Heart right ventricle (tissue), 16 donors: ENCODE results near the gene PCBP2. TPM values are rescaled to one million over a fixed set of nuclear protein-coding genes. Genes with fewer than 3 reads are reported as not detected.

ENCODE experiments used
- ATAC-seq, 8 donors: fragments of 200-7000 bp; cut with Tn5 transposase; one replicate each; pipeline ENCODE4 v1.9.1; 2020; ENCODE audit warnings: mild to moderate bottlenecking in 8 of 8, moderate library complexity in 8 of 8, moderate number of reproducible peaks in 1 of 8
- DNase-seq, 2 donors: peaks; one replicate each; pipeline ENCODE4 v3.0.0-alpha.2; 2020
- H3K27ac ChIP-seq, 10 donors: fragments of 200-600 bp; sonication (generic) in 2 of 10; one replicate each; pipeline versions ENCODE4 v1.5.0 to v1.8.0; 2020 to 2022; ENCODE audit warnings: mild to moderate bottlenecking in 3 of 10
- H3K27me3 ChIP-seq, 7 donors: fragments of 200-600 bp; one replicate each; pipeline ENCODE4 v1.8.0; 2021 to 2022; ENCODE audit warnings: mild to moderate bottlenecking in 2 of 7
- H3K36me3 ChIP-seq, 9 donors: fragments of 200-600 bp; sonication (generic) in 1 of 9; one replicate each; pipeline versions ENCODE4 v1.5.0 to v1.8.0; 2020 to 2022; ENCODE audit warnings: mild to moderate bottlenecking in 2 of 9
- H3K4me1 ChIP-seq, 9 donors: fragments of 200-600 bp; sonication (generic) in 1 of 9; one replicate each; pipeline versions ENCODE4 v1.5.0 to v1.8.0; 2020 to 2022; ENCODE audit warnings: mild to moderate bottlenecking in 4 of 9
- H3K4me3 ChIP-seq, 10 donors: fragments of 200-600 bp; sonication (generic) in 2 of 10; one replicate each; pipeline versions ENCODE4 v1.5.0 to v1.8.0; 2020 to 2022; ENCODE audit warnings: mild to moderate bottlenecking in 7 of 10, moderate library complexity in 2 of 10
- H3K9me3 ChIP-seq, 11 donors: fragments of 200-600 bp in 10 of 11; sonication (generic) in 2 of 11; one replicate each; pipeline versions ENCODE4 v1.5.0 to v1.8.0; 2013 to 2022; ENCODE audit warnings: mild to moderate bottlenecking in 2 of 11, control low read depth in 1 of 11, moderate library complexity in 1 of 11
- WGBS, 2 donors: extraction: QIAGEN DNeasy Blood & Tissue Kit; methylation state at CpG; one replicate each; pipeline ENCODE4 v1.1.7; 2013; ENCODE audit warnings: inconsistent platforms in 1 of 2; 5-methylcytosine and 5-hydroxymethylcytosine counted together
- intact Hi-C, 10 donors: fragments of 100-400 bp; cut with DNase I; formaldehyde crosslinking; loops; one replicate each; pipeline versions ENCODE4 v1.11.1 to v1.14.2; 2022
- polyA plus RNA-seq, 2 donors: library from polyadenylated mRNA; stranded (reverse); fragments of 200-250 nt; gene quantifications; one replicate each; pipeline ENCODE4 v1.2.3, GENCODE V29; 2013
- total RNA-seq, 10 donors: library from RNA; stranded (reverse); fragmentation: NEBNext Ultra II Directional in 3 of 10; extraction: Animal tissue kit (Norgen Biotek cat#: 25700) in 3 of 10; gene quantifications; one replicate each; pipeline versions ENCODE4 v1.2.1 to v1.2.4, GENCODE V29; 2021 to 2023
- TF ChIP-seq, protein P1 (sequence below), 9 donors: fragments of 200-600 bp; sonication (generic) in 2 of 9; IDR thresholded peaks; one replicate each; pipeline versions ENCODE4 v1.5.0 to v1.8.0; 2021 to 2022; ENCODE audit warnings: antibody characterized with exemption in 9 of 9, mild to moderate bottlenecking in 5 of 9, moderate library complexity in 1 of 9
- donor health status: Arrhythmogenic right ventricular cardiomyopathy.
- donor health status: ischemic (EF 13 %, LVEDD 7.1; RV severe dilation, severe dysfunction).
- donor health status: healthy with polysubstance abuse.
- donor health status: DM: no; HTN: yes; CAD: no.
- donor health status: DM: no; HTN: no; CAD: no.
- donor health status: ischemic (EF 25% LVEDD 6.9; RV normal size, moderate dysfunction).
- donor health status: ischemic (EF 25% LVEDD 5.7; RV mildly dilated, moderate dysfunction).
- donor health status: healthy.
- donor health status: DM: yes; HTN: yes; CAD: no.
- donor health status: Ischemic cardiomyopathy.
- donor health status: ischemic (EF 35%, LVEDD 5.7; RV mildly dilated, moderate dysfunction).
- donor health status: nonischemic (EF 11% LVEDD 7.7; RV severe dilation, severe dysfunction).
- donor health status: DM: yes; HTN: yes; CAD: no.
- donor health status: PGD.
- donor health status: ischemic (EF 29% LVEDD 5.4; RV normal size, mild dysfunction).
- donor health status: nonischemic (EF 23%, LVEDD 6.1; RV moderate dilation, normal function).

PCBP2 gene
- total and polyA plus RNA-seq, 12 donors: 281 to 579 (median 555) TPM

DNA sequence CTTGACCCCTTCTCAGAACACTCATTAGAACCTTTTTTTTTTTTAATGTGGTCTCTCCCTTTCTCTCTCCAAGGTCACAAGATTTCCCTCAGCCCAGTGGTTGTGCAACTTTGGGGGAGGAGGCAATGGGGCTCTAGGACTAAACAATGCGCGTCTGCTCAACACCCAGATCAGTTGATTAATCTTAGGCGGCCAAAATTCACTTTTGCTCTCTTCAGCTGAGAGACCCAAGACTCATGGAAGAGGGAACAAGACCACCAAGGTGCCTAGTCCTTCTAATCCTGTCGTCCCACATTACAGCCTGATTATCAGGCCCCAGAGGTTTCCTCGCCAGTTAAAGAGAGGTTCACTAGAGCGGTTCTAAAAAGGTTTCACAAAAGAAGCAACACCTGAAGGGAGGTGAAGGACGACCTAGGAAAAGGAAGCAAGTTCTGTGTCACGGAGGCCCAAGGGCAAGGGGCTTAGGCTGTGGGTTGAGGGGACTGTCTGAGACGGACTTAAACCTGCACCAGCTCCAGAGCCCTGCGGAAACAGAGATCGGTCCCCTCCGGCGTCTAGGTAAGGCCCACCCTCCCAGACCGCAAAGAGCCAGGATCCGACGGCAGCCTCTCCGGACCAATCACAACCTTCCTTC is 48.4 kb downstream of the PCBP2 start:
- ATAC-seq: peak in 1 of 8 donors; percentile 5
- TF ChIP-seq, protein P1, sequence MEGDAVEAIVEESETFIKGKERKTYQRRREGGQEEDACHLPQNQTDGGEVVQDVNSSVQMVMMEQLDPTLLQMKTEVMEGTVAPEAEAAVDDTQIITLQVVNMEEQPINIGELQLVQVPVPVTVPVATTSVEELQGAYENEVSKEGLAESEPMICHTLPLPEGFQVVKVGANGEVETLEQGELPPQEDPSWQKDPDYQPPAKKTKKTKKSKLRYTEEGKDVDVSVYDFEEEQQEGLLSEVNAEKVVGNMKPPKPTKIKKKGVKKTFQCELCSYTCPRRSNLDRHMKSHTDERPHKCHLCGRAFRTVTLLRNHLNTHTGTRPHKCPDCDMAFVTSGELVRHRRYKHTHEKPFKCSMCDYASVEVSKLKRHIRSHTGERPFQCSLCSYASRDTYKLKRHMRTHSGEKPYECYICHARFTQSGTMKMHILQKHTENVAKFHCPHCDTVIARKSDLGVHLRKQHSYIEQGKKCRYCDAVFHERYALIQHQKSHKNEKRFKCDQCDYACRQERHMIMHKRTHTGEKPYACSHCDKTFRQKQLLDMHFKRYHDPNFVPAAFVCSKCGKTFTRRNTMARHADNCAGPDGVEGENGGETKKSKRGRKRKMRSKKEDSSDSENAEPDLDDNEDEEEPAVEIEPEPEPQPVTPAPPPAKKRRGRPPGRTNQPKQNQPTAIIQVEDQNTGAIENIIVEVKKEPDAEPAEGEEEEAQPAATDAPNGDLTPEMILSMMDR (IDR thresholded peaks at IDR 0.05): no peak
- intact Hi-C loops: loop anchor here in 7 of 10 donors (2.0 to 10.0 kb wide), 7 partner anchors 45 to 175 kb away; partner anchors contain the start of genes PCBP2 (in 5 of the 7), AAAS (in 1 of the 7) and PRR13 (in 1 of the 7)
- Histone ChIP-seq H3K4me3 (peak overlapping the region; percentile 31 to 87 (median 74)), H3K9me3 (no peaks in the 10 kb centered on the region), H3K27ac (peak overlapping the region; percentile 96 to 99 (median 97)), H3K36me3 (peaks cover 0 to 21% (median 0%) of the 10 kb centered on the region in 9 donors), H3K4me1 (peaks cover 15 to 61% (median 36%) of the 10 kb centered on the region in 9 donors), H3K27me3 (no peaks in the 10 kb centered on the region)
- 1 to 2% methylated on average over 17 of the region's 17 CpGs for WGBS, 2 donors
- peak in 1 of 2 donors; percentile 53 for DNase-seq

DNA sequence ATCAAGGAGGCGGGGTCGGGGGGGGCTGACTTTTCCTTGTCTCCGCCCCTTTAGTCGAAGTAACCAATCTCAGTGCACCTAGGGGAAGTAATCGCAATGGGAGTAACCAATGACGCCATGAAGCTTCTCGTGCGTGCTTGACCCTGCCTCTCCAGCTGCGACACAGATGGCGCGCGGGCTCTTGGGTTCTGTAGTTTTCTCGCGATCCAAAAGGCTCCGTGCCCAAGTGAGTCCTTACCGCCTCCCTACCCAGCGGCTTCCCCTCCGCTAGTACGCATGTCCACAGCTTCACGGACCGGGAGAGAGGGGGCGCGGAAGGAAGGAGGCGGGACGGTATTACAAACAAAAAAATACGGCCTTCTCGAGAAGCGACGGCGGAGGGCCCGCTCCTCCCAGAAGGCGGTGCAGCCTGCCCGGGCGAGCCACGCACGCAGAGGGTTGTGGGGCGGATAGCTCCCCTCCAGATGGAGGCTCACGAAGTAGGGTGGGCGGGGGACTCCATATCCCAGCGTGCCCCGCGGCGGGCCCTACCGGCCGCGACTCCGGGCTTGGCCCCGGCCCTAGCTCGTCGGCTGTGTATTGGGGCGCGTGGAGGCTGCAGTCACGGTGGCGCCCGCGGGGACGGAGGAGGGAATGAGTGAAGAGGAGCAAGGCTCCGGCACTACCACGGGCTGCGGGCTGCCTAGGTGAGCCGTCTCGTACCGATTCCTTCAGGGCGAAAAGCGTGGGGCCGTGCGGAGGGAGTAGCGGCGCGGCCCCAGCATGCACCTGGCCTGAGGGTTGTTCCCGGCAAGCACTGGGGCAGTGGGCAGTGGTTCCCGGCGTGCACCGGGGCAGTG is 49.1 kb downstream of the PCBP2 start, which contains the start of gene TARBP2:
TARBP2 (plus strand) TSS at position 508 of the 839 bp plus-strand sequence; CDS start at position 634, 126 bp downstream.
- no peaks in the 10 kb centered on the region for H3K9me3 ChIP-seq
- TF ChIP-seq, protein P1 (IDR thresholded peaks at IDR 0.05): peak in 3 of 9 donors; percentile 17 to 26 (median 21)
- peak within 1 kb of the TSS; percentile 44 to 87 (median 74) for H3K4me3 ChIP-seq
- H3K4me1 ChIP-seq: peaks cover 15 to 55% (median 33%) of the 10 kb centered on the region in 9 donors
- H3K27ac ChIP-seq: peak within 1 kb of the TSS; percentile 96 to 99 (median 97)
- peak; percentile 96 to 99 for DNase-seq
- H3K36me3 ChIP-seq: peaks cover 0 to 29% (median 4%) of the 10 kb centered on the region in 9 donors
- intact Hi-C loops: loop anchor here in 7 of 10 donors (2.0 to 10.0 kb wide), 7 partner anchors 46 to 176 kb away; partner anchors contain the start of genes PCBP2 (in 5 of the 7), AAAS (in 1 of the 7) and PRR13 (in 1 of the 7)
- ATAC-seq: peak; percentile 87 to 93 (median 89)
- WGBS, 2 donors: 0 to 1% methylated on average over 72 to 74 of the region's 74 CpGs
- no peaks in the 10 kb centered on the region for H3K27me3 ChIP-seq

DNA sequence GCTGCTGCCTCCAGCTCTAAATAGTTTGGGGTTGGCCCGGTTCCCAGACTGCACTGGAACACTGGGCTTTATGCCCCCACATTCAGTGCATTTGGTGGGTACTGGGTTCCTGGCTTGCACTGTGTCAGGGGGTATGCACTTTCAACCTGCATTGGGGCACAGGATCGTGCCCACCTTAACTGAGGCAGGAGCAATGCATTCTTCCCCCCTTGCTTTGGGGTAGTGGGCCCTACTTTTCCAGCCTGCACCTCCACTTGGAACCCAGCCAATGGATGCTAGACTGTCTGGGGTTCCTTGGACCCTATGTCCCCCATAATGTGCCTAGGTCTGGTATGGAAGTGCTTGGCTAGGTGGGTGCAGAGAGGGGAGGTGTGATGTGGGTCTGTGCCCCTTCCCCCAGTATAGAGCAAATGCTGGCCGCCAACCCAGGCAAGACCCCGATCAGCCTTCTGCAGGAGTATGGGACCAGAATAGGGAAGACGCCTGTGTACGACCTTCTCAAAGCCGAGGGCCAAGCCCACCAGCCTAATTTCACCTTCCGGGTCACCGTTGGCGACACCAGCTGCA is 49.8 kb downstream of the PCBP2 start:
- Histone ChIP-seq H3K27me3 (no peaks in the 10 kb centered on the region), H3K4me3 (peak overlapping the region; percentile 44 to 87 (median 74)), H3K4me1 (peaks cover 15 to 50% (median 27%) of the 10 kb centered on the region in 9 donors), H3K27ac (peak overlapping the region; percentile 96 to 99 (median 97)), H3K9me3 (no peaks in the 10 kb centered on the region), H3K36me3 (peaks cover 0 to 36% (median 5%) of the 10 kb centered on the region in 9 donors)
- ATAC-seq (peak in 1 of 8 donors; percentile 0), DNase-seq (no peak)
- WGBS, 2 donors: 56 to 66% methylated on average over 10 of the region's 10 CpGs
- intact Hi-C loops: loop anchor here in 7 of 10 donors (2.0 to 10.0 kb wide), 7 partner anchors 47 to 177 kb away; partner anchors contain the start of genes PCBP2 (in 5 of the 7), AAAS (in 1 of the 7) and PRR13 (in 1 of the 7)
- TF ChIP-seq, protein P1 (IDR thresholded peaks at IDR 0.05): no peak
